ENCODE data around the gene SMG1.

The SMG1 gene

GRCh38 chr16:18846416-18846815, 79.8 kb downstream of the SMG1 start:
- DNase-seq (ENCODE audit: low spot score): no peak

- no peak for DNase-seq (ENCODE audit: low spot score)
These were observed 83.6 kb downstream of the SMG1 start for GRCh38 chr16:18842565-18842964.

DNA sequence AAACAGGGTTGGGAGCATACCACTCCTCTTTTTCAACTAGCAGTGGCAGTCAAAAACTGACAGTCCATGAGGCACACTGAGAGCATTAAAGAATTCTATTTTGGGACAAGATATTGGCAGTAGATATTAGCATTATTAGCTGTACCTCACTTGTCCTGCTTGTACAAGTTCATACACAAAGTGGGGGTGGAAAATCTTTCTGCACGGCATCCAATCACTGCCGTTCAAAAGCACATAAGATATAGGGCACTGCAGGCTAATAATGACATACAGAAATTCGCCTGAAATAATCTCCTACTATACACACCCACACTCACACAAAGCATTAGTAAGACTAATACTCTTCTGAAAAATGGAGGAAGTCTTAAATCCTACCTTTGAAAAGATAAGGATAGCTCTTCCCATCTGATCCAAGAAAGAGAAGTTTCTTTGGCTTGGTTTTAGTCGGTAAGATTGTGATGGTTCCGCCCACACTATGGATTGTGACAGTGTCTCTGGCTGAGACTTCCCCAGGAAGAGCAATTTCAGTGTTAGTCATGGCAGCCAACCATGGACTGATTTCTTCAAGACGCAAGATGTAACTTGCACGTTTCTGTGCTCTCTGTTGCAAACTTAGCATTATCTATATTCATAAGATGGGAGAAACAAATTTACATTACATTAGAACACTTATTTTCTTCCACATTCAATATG, 84.2 kb downstream of the SMG1 start:
- DNase-seq (ENCODE audit: low spot score): no peak

- DNase-seq (ENCODE audit: low spot score): no peak
These were observed 86.7 kb downstream of the SMG1 start for GRCh38 chr16:18839555-18839954.

- no peak for DNase-seq (ENCODE audit: low spot score)
These were observed 89.5 kb downstream of the SMG1 start for GRCh38 chr16:18836702-18837101.

GRCh38 chr16:18834864-18835263, 91.3 kb downstream of the SMG1 start:
- no peak for DNase-seq (ENCODE audit: low spot score)

- no peak for DNase-seq (ENCODE audit: low spot score)
These were observed 92.3 kb downstream of the SMG1 start for GRCh38 chr16:18833707-18834505.

DNA sequence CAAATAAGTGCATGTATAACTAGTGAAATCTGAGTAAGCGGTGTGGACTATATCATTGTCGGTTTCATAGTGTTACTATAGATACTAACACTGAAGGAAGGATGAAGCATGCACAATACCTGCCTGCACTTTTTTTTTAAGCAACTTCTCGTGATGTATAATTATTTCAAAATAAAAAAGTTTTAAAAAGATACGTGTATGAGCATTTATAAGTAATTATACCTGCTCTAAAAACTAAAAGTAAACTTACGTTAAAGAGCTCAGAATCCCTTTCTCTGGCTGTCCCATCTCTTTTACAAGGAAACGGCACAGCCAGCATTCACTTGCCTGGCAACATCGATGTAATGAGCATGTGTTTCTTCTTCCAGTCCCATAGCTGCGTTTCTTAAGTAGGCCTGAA, 93.6 kb downstream of the SMG1 start:
- no peak for DNase-seq (ENCODE audit: low spot score)

- DNase-seq (ENCODE audit: low spot score): no peak
These were observed 94.2 kb downstream of the SMG1 start for GRCh38 chr16:18832006-18832405.

- no peak for DNase-seq (ENCODE audit: low spot score)
These were observed 97.0 kb downstream of the SMG1 start for GRCh38 chr16:18829251-18829650.

DNA sequence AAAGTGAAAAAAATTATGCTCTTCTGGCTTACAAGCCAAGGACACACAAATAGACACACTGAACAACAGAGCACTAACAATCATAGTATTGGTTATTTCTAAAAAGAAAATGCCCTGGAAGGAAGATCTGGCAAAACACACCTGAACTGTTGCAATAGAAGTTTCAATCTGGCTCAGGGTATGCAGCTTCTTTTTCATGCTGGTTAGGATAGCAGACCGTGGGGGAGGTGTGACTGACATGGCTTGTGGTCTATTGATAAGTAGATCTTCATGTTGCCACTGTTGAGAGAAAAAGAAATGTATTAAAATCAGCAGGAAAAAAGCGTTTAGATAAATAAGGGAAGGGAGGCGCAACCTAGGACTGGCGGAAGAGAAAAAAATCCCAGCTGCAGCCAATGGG, 98.3 kb downstream of the SMG1 start:
- no peak for DNase-seq (ENCODE audit: low spot score)

GRCh38 chr16:18816286-18816685, 109.9 kb downstream of the SMG1 start:
- no peak for DNase-seq (ENCODE audit: low spot score)

DNA sequence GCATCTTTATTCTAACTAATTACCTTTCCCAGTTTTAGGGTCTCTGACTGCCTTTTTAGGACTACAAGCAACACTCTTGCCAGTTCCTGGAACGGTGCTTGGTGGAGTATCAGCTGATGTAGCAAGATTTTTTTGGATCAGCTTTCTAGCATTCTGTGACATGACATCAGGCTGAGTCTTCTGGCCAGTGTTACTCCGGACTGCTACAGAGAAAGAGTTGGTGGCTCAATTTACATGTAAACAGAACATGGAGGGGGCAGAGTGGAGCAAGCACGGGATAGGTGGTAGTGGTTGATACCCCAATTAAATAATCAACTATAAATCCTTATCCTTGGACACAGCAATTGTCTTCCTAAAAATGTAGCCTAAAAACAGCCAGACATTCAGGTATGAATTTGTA, 114.3 kb downstream of the SMG1 start:
- DNase-seq (ENCODE audit: low spot score): no peak

DNA sequence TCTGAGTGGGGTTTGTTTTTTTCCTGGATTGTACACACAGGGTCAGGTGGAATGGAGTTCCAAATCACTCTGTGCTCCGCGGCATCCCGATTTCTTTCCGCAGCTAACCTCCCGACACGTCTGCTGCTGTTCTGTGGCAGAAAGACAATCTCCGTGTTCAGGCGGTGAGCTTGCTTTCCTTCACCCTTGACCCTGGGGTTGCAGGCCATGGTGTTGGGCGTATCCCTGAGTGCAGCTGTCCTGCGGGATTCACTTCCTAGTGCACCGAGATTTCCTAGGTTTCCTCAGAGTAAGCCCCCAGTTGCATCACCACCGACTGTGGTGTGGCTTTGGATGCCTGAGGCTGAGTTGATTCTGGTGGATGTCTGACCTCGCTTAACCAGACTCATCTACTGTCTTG, 117.0 kb downstream of the SMG1 start:
- DNase-seq (ENCODE audit: low spot score): no peak

DNA sequence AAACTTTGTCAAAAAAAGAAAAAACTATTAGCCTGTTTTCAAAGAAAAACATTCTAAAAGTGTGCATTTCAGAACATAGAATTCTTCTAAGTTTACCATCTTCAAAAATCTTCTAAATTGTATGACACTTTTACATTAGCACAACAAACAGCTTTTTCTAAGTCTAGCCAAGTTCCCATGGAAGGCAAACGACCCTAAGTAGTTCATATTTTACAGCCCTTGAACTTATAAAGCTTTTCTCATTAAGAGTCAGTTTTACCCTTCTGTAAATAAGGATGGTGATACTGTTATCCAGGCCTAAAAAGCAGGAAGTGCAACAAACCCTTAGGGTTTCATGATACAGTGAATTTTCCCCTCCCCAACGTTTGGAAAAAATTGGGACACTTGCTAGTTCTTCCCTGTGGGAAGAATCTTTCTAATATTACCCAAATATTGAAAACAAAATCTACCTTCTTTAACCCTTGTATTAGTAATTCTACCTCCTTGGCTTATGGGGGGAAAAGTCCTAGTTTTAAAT, 120.9 kb downstream of the SMG1 start:
- DNase-seq (ENCODE audit: low spot score): no peak

DNA sequence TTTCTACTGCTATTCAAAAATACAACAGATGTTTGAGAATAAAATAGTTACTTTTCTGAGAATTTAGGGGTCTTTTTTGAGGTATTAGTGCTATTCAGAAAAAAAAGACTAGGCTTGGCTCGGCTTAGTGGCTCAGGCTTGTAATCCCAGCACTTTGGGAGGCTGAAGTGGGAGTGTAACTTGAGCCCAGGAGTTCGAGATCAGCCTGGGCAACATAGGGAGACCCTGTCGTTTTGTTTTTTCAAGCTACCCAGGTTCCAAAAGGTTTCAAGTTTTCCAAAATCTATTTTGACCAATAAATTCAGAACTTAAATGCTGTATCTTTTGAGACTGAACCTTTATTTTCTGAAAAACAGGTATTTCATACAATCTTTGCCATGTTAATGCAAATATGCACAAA, 121.7 kb downstream of the SMG1 start:
- no peak for DNase-seq (ENCODE audit: low spot score)

DNA sequence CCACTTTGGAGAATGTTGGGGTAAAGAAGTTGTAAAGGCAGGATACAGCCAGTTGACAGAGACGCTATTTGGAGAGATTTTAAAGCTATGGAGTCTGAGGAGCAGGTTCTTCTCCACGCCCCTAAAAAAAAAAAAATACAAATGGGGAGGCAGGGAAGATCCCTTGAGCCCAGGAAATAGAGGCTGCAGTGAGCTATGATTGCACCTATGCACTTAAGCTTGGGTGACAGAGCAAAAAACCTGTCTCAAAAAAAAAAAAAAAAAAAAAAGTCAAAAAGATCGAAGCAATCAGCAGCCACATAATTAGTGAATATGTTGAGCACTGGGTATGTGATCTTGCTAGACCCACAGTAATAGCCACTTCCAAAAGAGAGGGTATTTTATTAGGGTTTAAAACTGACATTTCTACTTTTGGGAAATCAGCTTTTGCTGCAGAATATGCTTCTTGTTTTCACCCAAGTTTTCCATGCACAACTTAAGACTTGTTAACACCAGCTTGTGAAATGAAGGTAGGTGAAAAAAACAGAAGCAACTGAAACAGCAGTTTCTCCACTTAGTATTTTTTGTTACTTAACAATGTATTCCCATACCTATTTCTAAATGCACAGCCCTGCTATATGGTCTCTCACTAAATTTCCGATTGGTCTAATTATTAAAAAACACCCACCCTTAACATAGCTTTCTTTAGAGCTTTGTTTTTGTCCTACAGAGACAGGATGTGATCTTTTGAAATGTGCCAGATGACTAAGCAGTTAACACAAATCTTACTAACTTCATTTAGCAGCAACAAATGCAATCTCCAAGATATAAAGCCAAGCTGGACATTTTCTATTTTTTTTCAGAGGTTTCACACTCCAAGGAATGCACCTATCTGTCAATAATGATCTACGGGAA, 122.4 kb downstream of the SMG1 start:
- DNase-seq (ENCODE audit: low spot score): no peak

DNA sequence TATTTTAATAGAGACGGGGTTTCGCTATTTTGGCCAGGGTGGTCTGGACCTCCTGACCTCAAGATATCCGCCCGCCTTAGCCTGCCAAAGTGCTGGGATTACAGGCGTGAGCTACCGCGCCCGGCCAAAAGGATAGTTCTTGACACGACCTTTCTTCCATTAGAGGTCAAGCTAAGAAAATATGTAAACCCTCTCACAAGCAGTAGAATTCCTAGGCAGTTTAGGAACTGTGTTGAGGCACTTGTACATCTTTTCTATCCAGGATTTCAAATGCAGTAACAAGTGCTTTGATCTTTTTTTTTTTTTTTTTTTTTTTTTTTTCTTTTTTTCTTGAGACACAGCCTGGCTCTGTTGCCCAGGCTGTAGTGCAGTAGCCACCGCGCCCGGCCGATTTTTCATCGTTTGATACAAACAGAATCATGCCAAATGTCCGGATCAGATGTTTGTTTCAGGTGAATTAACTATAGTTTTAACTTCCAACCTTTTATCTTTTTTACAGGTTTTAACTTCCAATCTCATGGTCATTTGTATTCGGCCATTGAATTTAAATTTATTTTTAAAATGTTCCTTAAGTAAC, 123.4 kb downstream of the SMG1 start:
- DNase-seq (ENCODE audit: low spot score): no peak

DNA sequence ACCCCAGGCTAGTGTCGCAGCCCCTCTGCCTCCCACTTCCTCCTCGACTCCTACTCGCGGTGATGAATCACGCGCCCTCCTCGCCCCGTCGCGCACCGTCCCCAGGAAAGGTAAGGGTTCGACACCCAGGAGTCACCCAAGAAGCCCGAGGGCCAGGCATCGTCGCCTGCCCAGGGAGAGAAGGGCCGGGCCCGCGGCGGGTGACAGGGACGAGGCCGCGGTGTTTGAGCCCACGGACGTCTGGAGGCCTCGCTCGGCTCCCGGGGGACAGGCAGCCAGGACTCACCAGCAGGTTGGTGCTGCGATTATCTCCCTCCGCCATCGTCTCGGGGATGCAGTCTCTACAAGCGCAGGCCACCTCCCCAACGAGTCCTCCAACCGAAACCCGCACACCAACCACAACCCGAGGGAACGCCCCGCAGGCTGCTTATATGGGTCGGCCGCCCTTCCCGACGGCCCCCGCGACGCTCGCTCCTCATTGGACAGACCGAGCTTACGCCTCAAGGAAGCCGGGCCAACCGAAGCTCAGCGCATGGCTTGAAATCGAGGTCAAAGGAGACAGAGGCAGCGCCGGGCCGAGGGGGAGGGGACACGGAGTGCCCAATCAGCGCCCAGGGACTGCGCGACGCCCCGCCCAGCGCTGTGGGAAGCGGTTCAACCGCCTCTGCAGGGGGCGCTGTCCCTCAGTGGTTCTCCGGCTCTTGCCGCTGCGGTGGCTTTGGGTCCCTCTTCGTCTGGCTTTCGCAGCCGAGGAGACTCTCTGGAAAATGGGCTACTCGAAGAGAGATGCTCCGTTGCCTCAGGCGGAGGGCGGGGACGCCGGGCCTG, 124.8 kb downstream of the SMG1 start, which contains the start of gene ARL6IP1:
Gene ARL6IP1 (minus strand): TSS at position 405 of the 828 bp plus-strand sequence. CDS start 83 bp downstream, at position 322.
- DNase-seq (ENCODE audit: low spot score): peak; percentile 99

DNA sequence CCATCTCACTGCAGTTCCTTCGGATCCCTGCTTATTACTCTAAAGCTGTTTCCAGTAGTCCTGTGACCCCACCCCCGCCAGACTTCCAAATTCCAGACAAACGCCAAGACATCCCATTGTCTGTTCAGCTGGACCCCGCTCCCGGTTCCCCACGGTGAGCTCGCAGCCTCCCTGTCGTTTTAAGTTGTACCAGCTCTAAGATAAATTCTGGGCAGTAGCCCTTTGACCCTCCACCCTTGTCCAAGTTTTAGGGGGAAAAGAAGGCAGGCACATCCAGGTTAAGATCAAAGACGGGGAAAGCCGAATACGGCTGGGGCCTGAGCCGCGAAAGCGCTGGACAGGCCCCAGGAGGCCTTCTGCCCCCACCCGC, 125.4 kb downstream of the SMG1 start:
- DNase-seq (ENCODE audit: low spot score): no peak

DNA sequence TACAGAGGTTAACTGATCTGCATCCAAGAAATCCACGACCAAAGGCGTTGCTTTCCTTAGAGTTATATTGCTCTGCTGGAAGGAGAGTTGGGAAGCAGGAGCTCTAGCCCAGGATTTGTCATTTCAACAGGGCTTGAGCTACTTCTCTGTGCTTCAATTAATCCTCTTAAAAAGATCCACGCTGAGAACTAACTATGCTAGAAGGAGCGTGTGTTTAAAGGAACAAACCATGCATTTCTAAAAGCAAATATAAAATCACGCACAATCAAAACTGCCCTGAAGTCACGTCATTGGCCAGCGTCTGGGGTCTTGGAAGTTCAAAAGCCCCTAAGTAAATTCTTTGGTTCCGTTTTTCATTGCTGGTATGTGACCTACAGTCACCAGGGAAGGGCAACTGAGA, 125.9 kb downstream of the SMG1 start:
- DNase-seq (ENCODE audit: low spot score): no peak

Measured in CD4-positive, alpha-beta T cell treated with Interleukin-6 at 100 ng/mL for 8 hours (primary cell).